Panc1 (cell line): ENCODE data around the gene CNPY2. TPM values are rescaled to one million over a fixed set of nuclear protein-coding genes. Genes with fewer than 3 reads are reported as not detected.
A peak's percentile ranks its signal among the peaks of the same experiment; 100 is the strongest.

ENCODE experiments used
- ATAC-seq: fragments of 200-7000 bp; cut with Tn5 transposase; 2 replicates; pipeline ENCODE4 v1.9.1; 2020; ENCODE audit warnings: mild to moderate bottlenecking, moderate library complexity
- BruUV-seq: library from RNA; stranded (reverse); fragments of 400-500 nt; replicated peaks from 2 replicates; lab custom pipeline; 2021; lab: Mats Ljungman, UMichigan
- CTCF ChIA-PET: fragments of 300-600 bp; sonication (Branson Sonifier 250); formaldehyde crosslinking; loops from one replicate; lab custom pipeline; 2022; ENCODE audit warnings: antibody characterized with exemption; lab: Charles Lee
- POLR2A ChIA-PET: fragments of 300-600 bp; sonication (Branson Sonifier 250); formaldehyde crosslinking; loops from one replicate; lab custom pipeline; 2022; ENCODE audit warnings: antibody characterized with exemption; lab: Charles Lee
- DNase-seq: peaks from one replicate; pipeline ENCODE4 v3.0.0-alpha.2; 2010; ENCODE audit warnings: low read depth, low spot score
- H3K27ac ChIP-seq: 2 replicates; pipeline ENCODE4 v1.5.1; 2011; ENCODE audit warnings: mild to moderate bottlenecking, low read length, inconsistent platforms
- H3K27me3 ChIP-seq: fragments of 200-500 bp; sonication (Bioruptor generic); 2 replicates; pipeline ENCODE4 v1.6.0; 2014; ENCODE audit warnings: low read length, inconsistent platforms; ENCODE audit not compliant: control insufficient read depth, insufficient read depth
- H3K36me3 ChIP-seq: fragments of 200-500 bp; sonication (Bioruptor generic); 2 replicates; pipeline ENCODE4 v1.5.1; 2014; ENCODE audit warnings: inconsistent platforms, mild to moderate bottlenecking, low read length, moderate library complexity; ENCODE audit not compliant: control insufficient read depth, insufficient read depth
- H3K4me1 ChIP-seq: 2 replicates; pipeline ENCODE4 v1.5.1; 2011; ENCODE audit warnings: inconsistent platforms, mild to moderate bottlenecking, low read length, moderate library complexity; ENCODE audit not compliant: control insufficient read depth, insufficient read depth
- H3K4me3 ChIP-seq, 2 experiments: 2 replicates each; pipeline ENCODE4 v1.5.1; 2011 to 2012; ENCODE audit warnings: low read depth in 2 of 2, low read length in 2 of 2, mild to moderate bottlenecking in 2 of 2, inconsistent platforms in 1 of 2, moderate library complexity in 1 of 2
- H3K9me3 ChIP-seq: fragments of 200-500 bp; sonication (Bioruptor generic); 2 replicates; pipeline ENCODE4 v1.5.1; 2014; ENCODE audit warnings: low read depth, mild to moderate bottlenecking, inconsistent platforms, low read length, moderate library complexity; ENCODE audit not compliant: control insufficient read depth, insufficient read depth
- POLR2AphosphoS5 ChIP-seq: IDR thresholded peaks from 2 replicates; pipeline ENCODE4 v1.6.1; 2012; ENCODE audit warnings: mild to moderate bottlenecking, low read depth, low read length, moderate library complexity
- SIN3A ChIP-seq: IDR thresholded peaks from 2 replicates; pipeline ENCODE4 v1.6.1; 2012; ENCODE audit warnings: low read depth, mild to moderate bottlenecking, low read length, moderate library complexity, borderline replicate concordance; ENCODE audit not compliant: insufficient read depth
- TCF7L2 ChIP-seq: IDR thresholded peaks from 2 replicates; pipeline ENCODE4 v1.6.1; 2011; ENCODE audit warnings: mild to moderate bottlenecking, low read depth, low read length, inconsistent platforms
- in situ Hi-C: cut with HindIII; loops from 2 replicates; pipeline ENCODE4 v1.10.0; 2016; ENCODE audit warnings: low sequenced_read_pairs, low pct_unique_long_range_greater_than_20kb
- intact Hi-C: fragments of 100-400 bp; cut with micrococcal nuclease; formaldehyde crosslinking; loops from one replicate; pipeline ENCODE4 v1.10.0; 2022; ENCODE audit not compliant: unreplicated experiment
- total RNA-seq: library from RNA; stranded (reverse); gene quantifications from one replicate; pipeline ENCODE4 v1.2.1, GENCODE V29; 2021; ENCODE audit not compliant: unreplicated experiment
- TF ChIP-seq, protein P1 (sequence below): fragments of 450-650 bp; IDR thresholded peaks from 2 replicates; pipeline ENCODE4 v1.5.1; 2017; ENCODE audit warnings: mild to moderate bottlenecking
- TF ChIP-seq, protein P2 (sequence below), 2 experiments: IDR thresholded peaks; 2 replicates each; pipeline ENCODE4 v1.6.1; 2011 to 2012; ENCODE audit warnings: low read depth in 2 of 2, control low read depth in 1 of 2, low read length in 1 of 2, mild to moderate bottlenecking in 1 of 2, moderate library complexity in 1 of 2; ENCODE audit not compliant: insufficient read depth in 1 of 2

CNPY2 gene
- total RNA-seq, 1 experiment from 2014 or later, result 115 TPM

DNA sequence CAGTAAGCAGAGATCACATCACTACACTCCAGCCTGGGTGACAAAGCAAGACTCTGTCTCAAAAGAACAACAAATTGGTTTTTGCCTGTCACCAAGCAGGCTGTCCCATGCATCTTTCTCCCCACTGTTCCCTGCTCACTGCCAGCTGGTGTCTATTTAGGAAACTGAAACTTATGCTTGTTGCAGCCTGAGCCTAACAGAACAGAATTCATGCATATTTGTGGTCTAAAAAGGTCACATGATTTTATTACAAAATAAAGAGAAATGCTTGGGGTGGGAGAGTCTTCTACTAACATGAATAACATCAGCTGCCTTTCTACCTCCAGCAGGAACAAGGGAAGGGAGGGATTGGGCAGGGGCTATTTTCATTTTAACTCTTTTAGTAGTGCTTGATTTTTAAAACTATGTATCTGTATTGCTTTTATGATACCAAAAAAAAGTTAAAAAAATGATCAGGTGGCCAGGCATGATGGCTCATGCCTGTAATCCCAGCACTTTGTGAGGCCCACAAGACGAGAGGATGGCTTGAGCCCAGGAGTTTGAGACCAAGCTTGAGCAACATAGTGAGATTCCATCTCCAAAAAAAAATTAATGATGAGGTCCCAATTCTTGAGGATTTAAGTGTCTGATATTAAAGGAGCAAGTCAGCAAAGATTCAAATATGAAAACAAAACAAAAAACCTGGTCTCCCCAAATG is 43.2 kb upstream of the CNPY2 start:
- H3K27me3 ChIP-seq, result no peaks in the 10 kb centered on the region
- H3K4me1 ChIP-seq, result peaks cover 8% of the 10 kb centered on the region
- no TSS peak for BruUV-seq
- H3K4me3 ChIP-seq, result peak overlapping the region; percentile 87 to 95
- H3K36me3 ChIP-seq, result no peaks in the 10 kb centered on the region; the same call in 1 of the 2 replicates
- ATAC-seq (no peak), DNase-seq (no peak)
- H3K9me3 ChIP-seq, result no peaks in the 10 kb centered on the region
- intact Hi-C loops (no loop called here), in situ Hi-C loops (no loop called here)
- H3K27ac ChIP-seq, result peak overlapping the region; percentile 96
- POLR2A ChIA-PET, result interaction anchor here (0.5 to 0.6 kb wide), 2 partner anchors 7 to 250 kb away, joined by 3 read pairs; no protein-coding TSS in a partner anchor
- no peak for TF ChIP-seq SIN3A
- CTCF ChIA-PET, result no interaction called here

DNA sequence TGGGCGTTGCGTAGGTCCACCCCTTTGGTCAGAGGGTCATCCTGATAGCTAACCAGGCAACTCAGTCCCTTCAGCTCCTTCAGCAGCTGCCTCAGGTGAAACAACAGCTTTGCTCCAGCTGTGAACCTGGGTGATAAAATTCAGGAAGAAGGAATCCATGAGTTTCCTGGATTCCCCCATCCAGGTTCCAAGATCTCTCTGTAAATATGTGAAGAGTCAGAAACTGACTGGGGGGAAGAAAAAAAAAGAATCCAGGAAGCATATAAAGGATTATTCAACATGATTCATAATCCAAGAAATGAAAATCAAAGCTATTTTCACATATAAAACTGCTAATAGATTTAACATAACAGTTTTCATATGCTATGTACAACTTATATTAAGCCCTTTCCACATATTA is 35.5 kb upstream of the CNPY2 start:
- intact Hi-C loops, result no loop called here
- in situ Hi-C loops, result no loop called here

More for the DNA sequence above, 35.5 kb upstream of the CNPY2 start:
- POLR2A ChIA-PET, result interaction anchor here (1.0 kb wide), 1 partner anchor 9 kb away, joined by 3 read pairs; the partner anchor contains the start of gene STAT2
- H3K27me3 ChIP-seq, result no peaks in the 10 kb centered on the region
- ATAC-seq (no peak), DNase-seq (no peak)
- H3K4me1 ChIP-seq, result no peaks in the 10 kb centered on the region
- 0 out of 2 replicates have a peak, but pooled peaks cover 5% of the 10 kb centered on the region for H3K36me3 ChIP-seq
- no peak overlapping the region for H3K27ac ChIP-seq
- no peaks in the 10 kb centered on the region for H3K9me3 ChIP-seq
- TF ChIP-seq TCF7L2 (no peak), POLR2AphosphoS5 (no peak)
- TF ChIP-seq, protein P1, sequence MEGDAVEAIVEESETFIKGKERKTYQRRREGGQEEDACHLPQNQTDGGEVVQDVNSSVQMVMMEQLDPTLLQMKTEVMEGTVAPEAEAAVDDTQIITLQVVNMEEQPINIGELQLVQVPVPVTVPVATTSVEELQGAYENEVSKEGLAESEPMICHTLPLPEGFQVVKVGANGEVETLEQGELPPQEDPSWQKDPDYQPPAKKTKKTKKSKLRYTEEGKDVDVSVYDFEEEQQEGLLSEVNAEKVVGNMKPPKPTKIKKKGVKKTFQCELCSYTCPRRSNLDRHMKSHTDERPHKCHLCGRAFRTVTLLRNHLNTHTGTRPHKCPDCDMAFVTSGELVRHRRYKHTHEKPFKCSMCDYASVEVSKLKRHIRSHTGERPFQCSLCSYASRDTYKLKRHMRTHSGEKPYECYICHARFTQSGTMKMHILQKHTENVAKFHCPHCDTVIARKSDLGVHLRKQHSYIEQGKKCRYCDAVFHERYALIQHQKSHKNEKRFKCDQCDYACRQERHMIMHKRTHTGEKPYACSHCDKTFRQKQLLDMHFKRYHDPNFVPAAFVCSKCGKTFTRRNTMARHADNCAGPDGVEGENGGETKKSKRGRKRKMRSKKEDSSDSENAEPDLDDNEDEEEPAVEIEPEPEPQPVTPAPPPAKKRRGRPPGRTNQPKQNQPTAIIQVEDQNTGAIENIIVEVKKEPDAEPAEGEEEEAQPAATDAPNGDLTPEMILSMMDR, result no peak
- TF ChIP-seq, protein P2, sequence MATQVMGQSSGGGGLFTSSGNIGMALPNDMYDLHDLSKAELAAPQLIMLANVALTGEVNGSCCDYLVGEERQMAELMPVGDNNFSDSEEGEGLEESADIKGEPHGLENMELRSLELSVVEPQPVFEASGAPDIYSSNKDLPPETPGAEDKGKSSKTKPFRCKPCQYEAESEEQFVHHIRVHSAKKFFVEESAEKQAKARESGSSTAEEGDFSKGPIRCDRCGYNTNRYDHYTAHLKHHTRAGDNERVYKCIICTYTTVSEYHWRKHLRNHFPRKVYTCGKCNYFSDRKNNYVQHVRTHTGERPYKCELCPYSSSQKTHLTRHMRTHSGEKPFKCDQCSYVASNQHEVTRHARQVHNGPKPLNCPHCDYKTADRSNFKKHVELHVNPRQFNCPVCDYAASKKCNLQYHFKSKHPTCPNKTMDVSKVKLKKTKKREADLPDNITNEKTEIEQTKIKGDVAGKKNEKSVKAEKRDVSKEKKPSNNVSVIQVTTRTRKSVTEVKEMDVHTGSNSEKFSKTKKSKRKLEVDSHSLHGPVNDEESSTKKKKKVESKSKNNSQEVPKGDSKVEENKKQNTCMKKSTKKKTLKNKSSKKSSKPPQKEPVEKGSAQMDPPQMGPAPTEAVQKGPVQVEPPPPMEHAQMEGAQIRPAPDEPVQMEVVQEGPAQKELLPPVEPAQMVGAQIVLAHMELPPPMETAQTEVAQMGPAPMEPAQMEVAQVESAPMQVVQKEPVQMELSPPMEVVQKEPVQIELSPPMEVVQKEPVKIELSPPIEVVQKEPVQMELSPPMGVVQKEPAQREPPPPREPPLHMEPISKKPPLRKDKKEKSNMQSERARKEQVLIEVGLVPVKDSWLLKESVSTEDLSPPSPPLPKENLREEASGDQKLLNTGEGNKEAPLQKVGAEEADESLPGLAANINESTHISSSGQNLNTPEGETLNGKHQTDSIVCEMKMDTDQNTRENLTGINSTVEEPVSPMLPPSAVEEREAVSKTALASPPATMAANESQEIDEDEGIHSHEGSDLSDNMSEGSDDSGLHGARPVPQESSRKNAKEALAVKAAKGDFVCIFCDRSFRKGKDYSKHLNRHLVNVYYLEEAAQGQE (IDR thresholded peaks at IDR 0.05; ENCODE audit: insufficient read depth in 1 of 2, low read depth in 2 of 2, low read length in 1 of 2), result no peak
- no TSS peak for BruUV-seq
- no peak overlapping the region for H3K4me3 ChIP-seq
- CTCF ChIA-PET, result no interaction called here
